Pancreas (tissue), 10 donors: ENCODE results near the gene APBA1. TPM values are rescaled to one million over a fixed set of nuclear protein-coding genes. Genes with fewer than 3 reads are reported as not detected.

Experiments used
- ATAC-seq, 4 donors: fragments of 200-7000 bp; cut with Tn5 transposase; one replicate each; pipeline versions ENCODE4 v1.8.0 to v1.9.1; 2020; ENCODE audit warnings: mild to moderate bottlenecking in 4 of 4, moderate library complexity in 4 of 4
- DNase-seq, 6 donors: peaks; one replicate each; pipeline ENCODE4 v3.0.0-alpha.2; 2020
- FAIRE-seq: peaks from 2 replicates; lab custom pipeline; 2012; peaks lifted over from hg19 to GRCh38; lab: Jason Lieb, UNC
- H3K27ac ChIP-seq, 4 donors: fragments of 200-600 bp; sonication (generic); 1 replicate in 3 of 4; 2 replicates in 1 of 4; pipeline versions ENCODE4 v1.5.0 to v1.8.0; 2020
- H3K27me3 ChIP-seq, 4 donors: fragments of 200-600 bp; one replicate each; pipeline ENCODE4 v1.8.0; 2021
- H3K36me3 ChIP-seq, 3 donors: fragments of 200-600 bp; sonication (generic) in 1 of 3; one replicate each; pipeline versions ENCODE4 v1.5.0 to v1.8.0; 2020 to 2021
- H3K4me1 ChIP-seq, 3 donors: fragments of 200-600 bp; one replicate each; pipeline ENCODE4 v1.8.0; 2021
- H3K4me3 ChIP-seq, 4 donors: fragments of 200-600 bp; sonication (generic) in 2 of 4; one replicate each; pipeline versions ENCODE4 v1.5.0 to v1.8.0; 2020 to 2021
- H3K9me3 ChIP-seq, 4 donors: fragments of 200-600 bp; one replicate each; pipeline ENCODE4 v1.8.0; 2021
- CTCF ChIP-seq, 4 donors: fragments of 200-600 bp; sonication (generic) in 3 of 4; IDR thresholded peaks; one replicate each; pipeline versions ENCODE4 v1.5.0 to v1.8.0; 2021; ENCODE audit warnings: antibody characterized with exemption in 4 of 4
- WGBS, 2 donors: extraction: QIAGEN DNeasy Blood & Tissue Kit; methylation state at CpG; one replicate each; pipeline ENCODE4 v1.1.7; 2013; 5-methylcytosine and 5-hydroxymethylcytosine counted together
- intact Hi-C, 3 donors: fragments of 100-400 bp; cut with DNase I; formaldehyde crosslinking; loops; one replicate each; pipeline versions ENCODE4 v1.11.1 to v1.14.2; 2022
- polyA plus RNA-seq, 2 donors: library from polyadenylated mRNA; stranded (reverse); fragments of 200-250 nt; gene quantifications; one replicate each; pipeline ENCODE4 v1.2.3, GENCODE V29; 2013
- total RNA-seq, 6 donors: library from RNA; stranded (reverse); fragmentation: NEBNext Ultra II Directional in 4 of 6; extraction: Animal tissue kit (Norgen Biotek cat#: 25700) in 4 of 6; gene quantifications; one replicate each; pipeline versions ENCODE4 v1.2.1 to v1.2.4, GENCODE V29; 2021 to 2023
- donor health status: healthy with polysubstance abuse.
- donor health status: DM: no; HTN: no; CAD: no; lungs with moderate emphysema.
- donor health status: DM: no; HTN: no; CAD: no.
- donor health status: control.
- donor health status: control.
- donor health status: Bipolar disorder and iron deficiency.
- donor health status: DM: yes; HTN: yes; CAD: no.
- donor health status: DM: no; HTN: no; CAD: no.
- donor health status: DM: no; HTN: no; CAD: no.
- donor health status: DM: yes; HTN: yes; CAD: no.

APBA1 gene
- total and polyA plus RNA-seq, 8 donors: 0.68 to 3.2 (median 2.2) TPM

GRCh38 chr9:69433392-69433791 is 238.8 kb downstream of the APBA1 start:
- no peak for FAIRE-seq
- no peaks in the 10 kb centered on the region for H3K36me3 ChIP-seq
- intact Hi-C loops: no loop called here
- DNase-seq: no peak
- peak in 1 of 4 donors; percentile 53 for ATAC-seq
- no peak overlapping the region for H3K4me3 ChIP-seq
- TF ChIP-seq CTCF (IDR thresholded peaks at IDR 0.05): no peak
- H3K27me3 ChIP-seq: no peaks in the 10 kb centered on the region
- no peak overlapping the region for H3K27ac ChIP-seq
- H3K9me3 ChIP-seq: no peaks in the 10 kb centered on the region
- no peaks in the 10 kb centered on the region for H3K4me1 ChIP-seq
- 30 to 36% methylated on average over 1 of the region's 1 CpG for WGBS, 2 donors

- no peaks in the 10 kb centered on the region for H3K4me1 ChIP-seq
- no peak for TF ChIP-seq CTCF (IDR thresholded peaks at IDR 0.05)
- DNase-seq (no peak), FAIRE-seq (no peak), ATAC-seq (no peak)
- H3K36me3 ChIP-seq: no peaks in the 10 kb centered on the region
- H3K27me3 ChIP-seq: no peaks in the 10 kb centered on the region
- H3K9me3 ChIP-seq: no peaks in the 10 kb centered on the region
- no peak overlapping the region for H3K27ac ChIP-seq
- H3K4me3 ChIP-seq: no peak overlapping the region
- intact Hi-C loops: no loop called here
- 94 to 95% methylated on average over 11 of the region's 11 CpGs for WGBS, 2 donors
These were observed 239.5 kb downstream of the APBA1 start for GRCh38 chr9:69432623-69433022.

- Histone ChIP-seq H3K27me3 (no peaks in the 10 kb centered on the region), H3K4me1 (no peaks in the 10 kb centered on the region), H3K27ac (no peak overlapping the region), H3K9me3 (no peaks in the 10 kb centered on the region), H3K36me3 (no peaks in the 10 kb centered on the region), H3K4me3 (no peak overlapping the region)
- 92 to 94% methylated on average over 1 of the region's 1 CpG for WGBS, 2 donors
- FAIRE-seq (no peak), DNase-seq (no peak), ATAC-seq (no peak)
- intact Hi-C loops: no loop called here
- no peak for TF ChIP-seq CTCF (IDR thresholded peaks at IDR 0.05)
These were observed 240.4 kb downstream of the APBA1 start for GRCh38 chr9:69431777-69432176.

GRCh38 chr9:69431203-69431602 is 241.0 kb downstream of the APBA1 start:
- no peak for ATAC-seq
- no peaks in the 10 kb centered on the region for H3K36me3 ChIP-seq
- WGBS, 2 donors: 93 to 95% methylated on average over 13 of the region's 13 CpGs
- H3K27me3 ChIP-seq: no peaks in the 10 kb centered on the region
- no peak overlapping the region for H3K4me3 ChIP-seq
- FAIRE-seq: no peak
- no peaks in the 10 kb centered on the region for H3K4me1 ChIP-seq
- peak in 1 of 6 donors; percentile 30 for DNase-seq
- H3K9me3 ChIP-seq: no peaks in the 10 kb centered on the region
- TF ChIP-seq CTCF (IDR thresholded peaks at IDR 0.05): no peak
- intact Hi-C loops: no loop called here
- H3K27ac ChIP-seq: no peak overlapping the region

- WGBS, 2 donors: 89 to 90% methylated on average over 4 of the region's 4 CpGs
- no peak for FAIRE-seq
These were observed 242.0 kb downstream of the APBA1 start for GRCh38 chr9:69430206-69430605.

More at GRCh38 chr9:69430206-69430605, 242.0 kb downstream of the APBA1 start:
- intact Hi-C loops: no loop called here
- Histone ChIP-seq H3K36me3 (no peaks in the 10 kb centered on the region), H3K4me3 (no peak overlapping the region), H3K9me3 (no peaks in the 10 kb centered on the region), H3K27ac (no peak overlapping the region), H3K4me1 (no peaks in the 10 kb centered on the region), H3K27me3 (no peaks in the 10 kb centered on the region)
- peak in 1 of 6 donors; percentile 34 for DNase-seq
- no peak for ATAC-seq
- TF ChIP-seq CTCF (IDR thresholded peaks at IDR 0.05): no peak
